Activated CD8-positive, alpha-beta memory T cell treated with anti-CD3 and anti-CD28 coated beads, Interleukin-2, amount 10 ng/mL, durations not matched to agents 7 days and 5 days (primary cell): ENCODE results near the gene ARF3. TPM values are rescaled to one million over a fixed set of nuclear protein-coding genes. Genes with fewer than 3 reads are reported as not detected.

Source experiments
- ATAC-seq: fragments of 150-1000 bp; cut with Tn5 transposase; one replicate; pipeline ENCODE4 v1.10.0; 2021; ENCODE audit warnings: moderate library complexity
- CTCF ChIA-PET: fragments of 350-600 bp; sonication (Branson Sonifier 250); formaldehyde crosslinking; loops from one replicate; lab custom pipeline; 2021; ENCODE audit warnings: antibody characterized with exemption; lab: Charles Lee
- DNase-seq: peaks from one replicate; pipeline ENCODE4 v3.0.0-alpha.2; 2020
- H3K27ac Mint-ChIP-seq: one replicate; pipeline ENCODE4 v1.8.0; 2021; ENCODE audit warnings: mild to moderate bottlenecking, mixed read lengths
- H3K27me3 Mint-ChIP-seq: one replicate; pipeline ENCODE4 v1.8.0; 2021; ENCODE audit warnings: mixed read lengths
- H3K36me3 Mint-ChIP-seq: one replicate; pipeline ENCODE4 v1.8.0; 2021; ENCODE audit warnings: mild to moderate bottlenecking, mixed read lengths
- H3K4me1 Mint-ChIP-seq: one replicate; pipeline ENCODE4 v1.8.0; 2021; ENCODE audit warnings: mixed read lengths
- H3K4me3 Mint-ChIP-seq: one replicate; pipeline ENCODE4 v1.8.0; 2021; ENCODE audit warnings: mild to moderate bottlenecking, moderate library complexity, mixed read lengths
- H3K9me3 Mint-ChIP-seq: one replicate; pipeline ENCODE4 v1.8.0; 2022; ENCODE audit warnings: low read depth, mixed read lengths
- total RNA-seq, 2 experiments: library from RNA; stranded (reverse); gene quantifications; one replicate each; pipeline ENCODE4 v1.2.3, GENCODE V29; 2021

Gene ARF3
- total RNA-seq, 2 experiments from 2014 or later: 89.4 to 118 TPM

DNA sequence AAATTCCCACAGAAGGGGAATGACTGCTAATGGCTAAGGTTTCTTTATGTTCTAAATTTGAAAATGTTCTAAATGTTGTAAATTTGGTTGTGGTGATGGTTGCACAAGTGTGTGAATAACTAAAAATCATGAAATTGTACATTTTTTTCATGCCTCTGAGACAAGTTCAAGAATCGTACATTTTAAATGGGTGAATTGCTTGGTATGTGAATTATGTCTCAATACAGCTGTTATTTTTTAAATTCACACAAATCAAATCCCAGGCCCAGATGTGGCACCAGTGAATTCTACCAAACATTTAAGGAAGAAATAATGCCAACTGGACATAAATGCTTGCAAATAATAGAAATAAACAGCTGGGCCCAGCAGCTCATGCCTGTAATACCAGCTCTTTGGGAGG lies 63.0 kb downstream of the ARF3 start:
- CTCF ChIA-PET: interaction anchor here (0.6 to 3.3 kb wide), 5 partner anchors 41 to 94 kb away, joined by 3 to 16 read pairs (median 3); partner anchors contain the start of gene DDX23
- no peaks in the 10 kb centered on the region for H3K9me3 Mint-ChIP-seq
- peaks cover 8% of the 10 kb centered on the region for H3K4me1 Mint-ChIP-seq
- peaks cover 33% of the 10 kb centered on the region for H3K27me3 Mint-ChIP-seq
- no peak overlapping the region for H3K4me3 Mint-ChIP-seq
- no peaks in the 10 kb centered on the region for H3K36me3 Mint-ChIP-seq
- no peak for ATAC-seq
- no peak overlapping the region for H3K27ac Mint-ChIP-seq
- no peak for DNase-seq

DNA sequence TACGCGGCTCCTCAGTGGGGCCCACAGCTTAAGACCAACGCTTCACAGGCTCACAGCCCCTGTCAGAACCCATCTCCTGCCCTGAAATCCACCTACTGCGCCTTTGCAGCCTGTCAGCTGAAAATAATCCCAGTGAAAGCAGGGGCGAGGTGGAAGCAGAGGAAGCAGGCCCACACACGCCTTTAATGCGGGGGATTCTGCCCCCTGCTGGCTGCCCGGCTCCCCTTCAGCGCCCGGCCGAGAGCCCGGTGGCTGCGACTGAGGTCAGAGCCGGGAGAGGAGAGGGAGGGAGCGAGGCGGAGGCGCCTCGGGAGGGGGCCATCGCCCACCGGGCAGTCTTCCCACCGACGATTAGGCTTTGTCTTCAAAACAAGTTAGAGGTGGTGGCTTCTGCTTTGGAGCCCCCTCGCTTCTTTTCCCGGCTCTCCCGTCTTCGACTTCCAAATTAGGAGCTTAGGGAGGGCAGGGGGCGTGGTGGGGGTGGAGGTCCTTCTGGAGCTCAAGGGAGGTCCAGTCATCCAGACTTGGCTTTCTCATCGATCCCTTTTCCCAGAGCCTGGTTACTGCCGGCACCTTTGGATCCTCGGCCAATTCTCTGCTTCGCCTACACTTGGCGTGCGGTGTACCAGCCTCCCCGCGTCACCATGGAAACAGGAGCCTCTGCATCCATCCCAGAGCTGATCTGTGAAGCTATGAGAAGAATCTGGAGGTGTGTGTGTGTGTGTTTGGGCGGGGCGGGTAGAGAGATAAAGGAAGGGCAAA lies 66.4 kb downstream of the ARF3 start:
- Mint-ChIP-seq H3K4me1 (peaks cover 10% of the 10 kb centered on the region), H3K27ac (no peak overlapping the region), H3K4me3 (peak overlapping the region; percentile 7), H3K36me3 (no peaks in the 10 kb centered on the region), H3K9me3 (no peaks in the 10 kb centered on the region), H3K27me3 (peaks cover 17% of the 10 kb centered on the region)
- DNase-seq (peak; percentile 81), ATAC-seq (peak; percentile 100)
- CTCF ChIA-PET: interaction anchor here (0.6 to 10.5 kb wide), 37 partner anchors 9 to 197 kb away, joined by 3 to 211 read pairs (median 4); partner anchors contain the start of genes ARF3, DDX23, FKBP11 and RND1

DNA sequence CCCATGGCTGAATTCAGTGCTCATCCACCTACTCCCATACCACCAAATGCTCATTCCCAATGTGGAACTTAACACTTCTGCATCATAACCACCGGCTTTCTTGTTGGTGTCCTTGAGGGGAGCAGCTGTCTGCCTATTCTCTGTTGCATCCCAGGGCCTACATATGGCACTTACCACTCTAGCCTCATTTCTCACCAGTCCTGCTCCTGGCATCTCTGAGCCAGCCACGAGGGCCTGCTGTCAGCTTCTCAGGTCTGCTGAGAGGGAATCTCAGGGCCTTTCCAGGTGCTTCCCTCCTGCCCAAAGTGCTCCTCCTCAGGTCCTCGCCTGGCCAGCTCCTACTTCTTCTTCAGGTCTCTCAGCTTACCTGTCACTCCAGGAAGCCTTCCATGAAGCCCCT lies 67.6 kb downstream of the ARF3 start:
- Mint-ChIP-seq H3K4me3 (no peak overlapping the region), H3K27ac (no peak overlapping the region), H3K36me3 (no peaks in the 10 kb centered on the region), H3K4me1 (peaks cover 10% of the 10 kb centered on the region), H3K9me3 (no peaks in the 10 kb centered on the region), H3K27me3 (peaks cover 17% of the 10 kb centered on the region)
- DNase-seq (no peak), ATAC-seq (no peak)
- CTCF ChIA-PET: interaction anchor here (0.9 to 10.5 kb wide), 23 partner anchors 8 to 136 kb away, joined by 3 to 211 read pairs (median 8); partner anchors contain the start of genes ARF3, DDX23, FKBP11 and RND1

Other genes with a start within 250 kb of the ARF3 start
- 10 to 100 TPM; 51.4 to 66.8 TPM for gene CCNT1, start 240.8 kb downstream of the ARF3 start, total RNA-seq
- under 1 TPM; 0.15 to 0.42 TPM for gene ADCY6, start 168.4 kb downstream of the ARF3 start, total RNA-seq
- gene CACNB3, start 139.0 kb downstream of the ARF3 start, total RNA-seq: 10 to 100 TPM; 11.0 to 12.8 TPM
- gene DDX23, start 105.3 kb downstream of the ARF3 start, total RNA-seq: 100 to 1,000 TPM; 146 to 157 TPM
- gene RND1, start 91.6 kb downstream of the ARF3 start, total RNA-seq: 1 to 10 TPM; 2.7 to 4.2 TPM
- 10 to 100 TPM; 78.5 to 88.8 TPM for gene FKBP11, start 32.0 kb downstream of the ARF3 start, total RNA-seq
- gene WNT10B, start 14.2 kb upstream of the ARF3 start, total RNA-seq: 1 to 10 TPM; 2.0 to 4.4 TPM
- 1 to 10 TPM in 1 of 2 experiments, under 1 TPM in 1; 0.87 to 1.2 TPM for gene WNT1, start 20.8 kb upstream of the ARF3 start, total RNA-seq
- gene DDN, start 41.9 kb upstream of the ARF3 start, total RNA-seq: under 1 TPM; 0.38 to 0.66 TPM
- gene PRKAG1, start 61.3 kb upstream of the ARF3 start, total RNA-seq: 10 to 100 TPM; 58.9 to 66.0 TPM
- 100 to 1,000 TPM; 107 to 132 TPM for gene KMT2D, start 103.3 kb upstream of the ARF3 start, total RNA-seq
- 10 to 100 TPM; 14.9 to 15.1 TPM for gene RHEBL1, start 112.5 kb upstream of the ARF3 start, total RNA-seq
- under 1 TPM in 1 of 2 experiments, not detected in 1; 0.15 TPM for gene DHH, start 137.3 kb upstream of the ARF3 start, total RNA-seq
- gene LMBR1L, start 153.4 kb upstream of the ARF3 start, total RNA-seq: 10 to 100 TPM; 46.9 to 53.4 TPM
- 1,000 to 10,000 TPM; 1,970 to 2,009 TPM for gene TUBA1B, start 173.9 kb upstream of the ARF3 start, total RNA-seq
- 10 to 100 TPM; 91.0 to 96.5 TPM for gene TUBA1A, start 231.6 kb upstream of the ARF3 start, total RNA-seq